Transverse colon (tissue), 4 donors: ENCODE measurements around the gene PLD5.

Experiments
- POLR2AphosphoS5 ChIP-seq, 3 donors: sonication (generic); formaldehyde crosslinking; IDR thresholded peaks; one replicate each; pipeline ENCODE4 v1.6.1; 2016; ENCODE audit warnings: antibody characterized with exemption in 3 of 3
- TF ChIP-seq, protein P1 (sequence below), 5 experiments: fragments of 200-600 bp in 3 of 5; fragments of 450-650 bp in 2 of 5; sonication (generic) in 3 of 5; IDR thresholded peaks; 1 replicate in 2 of 5; 2 replicates in 3 of 5; pipeline ENCODE4 v1.5.1; 2016 to 2017; ENCODE audit warnings: antibody characterized with exemption in 5 of 5, inconsistent platforms in 3 of 5, mild to moderate bottlenecking in 2 of 5, moderate library complexity in 1 of 5

DNA sequence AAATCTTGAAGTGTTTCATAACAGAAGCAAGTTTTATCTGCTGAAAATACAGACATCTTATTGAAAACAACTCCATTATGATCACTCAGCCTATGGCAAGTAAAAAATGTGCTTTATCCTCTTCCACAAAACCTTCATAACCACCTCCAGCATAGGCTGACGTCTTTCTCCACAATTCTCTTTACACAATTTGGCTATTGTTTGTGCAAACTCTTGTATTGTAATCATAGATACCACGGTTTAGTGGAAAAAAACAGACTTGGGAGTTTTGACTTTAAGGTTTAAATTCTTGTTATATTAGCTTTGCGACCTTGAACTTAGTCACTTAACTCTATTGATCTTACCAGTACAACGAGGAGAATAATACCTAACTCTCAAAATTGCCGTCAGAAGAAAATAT is 126.1 kb downstream of the PLD5 start:
- no peak for TF ChIP-seq POLR2AphosphoS5 (IDR thresholded peaks at IDR 0.05)
- TF ChIP-seq, protein P1, sequence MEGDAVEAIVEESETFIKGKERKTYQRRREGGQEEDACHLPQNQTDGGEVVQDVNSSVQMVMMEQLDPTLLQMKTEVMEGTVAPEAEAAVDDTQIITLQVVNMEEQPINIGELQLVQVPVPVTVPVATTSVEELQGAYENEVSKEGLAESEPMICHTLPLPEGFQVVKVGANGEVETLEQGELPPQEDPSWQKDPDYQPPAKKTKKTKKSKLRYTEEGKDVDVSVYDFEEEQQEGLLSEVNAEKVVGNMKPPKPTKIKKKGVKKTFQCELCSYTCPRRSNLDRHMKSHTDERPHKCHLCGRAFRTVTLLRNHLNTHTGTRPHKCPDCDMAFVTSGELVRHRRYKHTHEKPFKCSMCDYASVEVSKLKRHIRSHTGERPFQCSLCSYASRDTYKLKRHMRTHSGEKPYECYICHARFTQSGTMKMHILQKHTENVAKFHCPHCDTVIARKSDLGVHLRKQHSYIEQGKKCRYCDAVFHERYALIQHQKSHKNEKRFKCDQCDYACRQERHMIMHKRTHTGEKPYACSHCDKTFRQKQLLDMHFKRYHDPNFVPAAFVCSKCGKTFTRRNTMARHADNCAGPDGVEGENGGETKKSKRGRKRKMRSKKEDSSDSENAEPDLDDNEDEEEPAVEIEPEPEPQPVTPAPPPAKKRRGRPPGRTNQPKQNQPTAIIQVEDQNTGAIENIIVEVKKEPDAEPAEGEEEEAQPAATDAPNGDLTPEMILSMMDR (IDR thresholded peaks at IDR 0.05) = no peak
